SH-SY5Y (cell line): ENCODE measurements around the gene COL9A3.

Source experiments
- GATA2 ChIP-seq: IDR thresholded peaks from 2 replicates; pipeline ENCODE4 v1.6.1; 2011; ENCODE audit warnings: mild to moderate bottlenecking, low read depth, low read length
- GATA3 ChIP-seq: IDR thresholded peaks from 2 replicates; pipeline ENCODE4 v1.6.1; 2011; ENCODE audit warnings: low read depth, mild to moderate bottlenecking, low read length, moderate library complexity

- TF ChIP-seq GATA3 = no peak
- no peak for TF ChIP-seq GATA2
Measured at GRCh38 chr20:62831361-62831788, 14.5 kb downstream of the COL9A3 start.
